Liver (tissue), 1 donor: ENCODE data around the gene NUDT8.

Experiments used
- TF ChIP-seq, protein P1 (sequence below): IDR thresholded peaks from 2 replicates; pipeline ENCODE4 v1.6.1; 2016; ENCODE audit warnings: antibody characterized with exemption, mild to moderate bottlenecking
- TF ChIP-seq, protein P2 (sequence below): IDR thresholded peaks from 2 replicates; pipeline ENCODE4 v1.6.1; 2016; ENCODE audit warnings: antibody characterized with exemption

DNA sequence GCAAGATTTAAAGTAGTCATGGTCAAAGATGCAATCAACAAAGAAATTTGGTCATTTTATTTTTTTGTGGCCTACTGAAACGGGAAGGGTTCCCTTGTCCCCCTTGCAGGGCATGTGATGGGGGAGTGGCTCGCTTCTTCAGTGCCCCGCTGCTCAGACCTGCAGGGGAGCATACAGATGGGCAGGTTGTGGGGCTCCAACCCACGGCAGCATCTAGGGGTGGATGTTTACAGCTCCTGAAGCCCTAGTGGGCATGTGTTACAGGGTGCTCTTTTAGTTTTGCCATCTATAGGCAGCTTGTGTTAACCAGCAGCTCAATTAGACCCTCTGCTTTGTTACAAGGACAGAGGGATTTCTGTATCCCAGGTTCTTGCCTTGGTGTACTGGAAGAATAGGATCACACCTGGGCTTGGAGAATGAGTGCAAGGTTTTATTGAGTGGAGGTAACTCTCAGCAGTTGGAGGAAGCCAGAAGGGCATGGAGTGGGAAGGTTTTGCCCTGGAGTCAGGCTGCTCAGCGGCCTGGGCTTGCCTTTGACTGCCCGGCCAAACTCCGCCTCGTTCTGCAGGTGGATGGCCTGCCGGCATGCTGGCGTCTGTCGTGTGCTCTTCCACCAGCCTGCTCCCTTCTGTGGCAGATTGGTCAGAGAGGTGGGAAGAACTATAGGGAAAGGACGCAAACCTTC lies 36.7 kb downstream of the NUDT8 start:
- TF ChIP-seq, protein P1, sequence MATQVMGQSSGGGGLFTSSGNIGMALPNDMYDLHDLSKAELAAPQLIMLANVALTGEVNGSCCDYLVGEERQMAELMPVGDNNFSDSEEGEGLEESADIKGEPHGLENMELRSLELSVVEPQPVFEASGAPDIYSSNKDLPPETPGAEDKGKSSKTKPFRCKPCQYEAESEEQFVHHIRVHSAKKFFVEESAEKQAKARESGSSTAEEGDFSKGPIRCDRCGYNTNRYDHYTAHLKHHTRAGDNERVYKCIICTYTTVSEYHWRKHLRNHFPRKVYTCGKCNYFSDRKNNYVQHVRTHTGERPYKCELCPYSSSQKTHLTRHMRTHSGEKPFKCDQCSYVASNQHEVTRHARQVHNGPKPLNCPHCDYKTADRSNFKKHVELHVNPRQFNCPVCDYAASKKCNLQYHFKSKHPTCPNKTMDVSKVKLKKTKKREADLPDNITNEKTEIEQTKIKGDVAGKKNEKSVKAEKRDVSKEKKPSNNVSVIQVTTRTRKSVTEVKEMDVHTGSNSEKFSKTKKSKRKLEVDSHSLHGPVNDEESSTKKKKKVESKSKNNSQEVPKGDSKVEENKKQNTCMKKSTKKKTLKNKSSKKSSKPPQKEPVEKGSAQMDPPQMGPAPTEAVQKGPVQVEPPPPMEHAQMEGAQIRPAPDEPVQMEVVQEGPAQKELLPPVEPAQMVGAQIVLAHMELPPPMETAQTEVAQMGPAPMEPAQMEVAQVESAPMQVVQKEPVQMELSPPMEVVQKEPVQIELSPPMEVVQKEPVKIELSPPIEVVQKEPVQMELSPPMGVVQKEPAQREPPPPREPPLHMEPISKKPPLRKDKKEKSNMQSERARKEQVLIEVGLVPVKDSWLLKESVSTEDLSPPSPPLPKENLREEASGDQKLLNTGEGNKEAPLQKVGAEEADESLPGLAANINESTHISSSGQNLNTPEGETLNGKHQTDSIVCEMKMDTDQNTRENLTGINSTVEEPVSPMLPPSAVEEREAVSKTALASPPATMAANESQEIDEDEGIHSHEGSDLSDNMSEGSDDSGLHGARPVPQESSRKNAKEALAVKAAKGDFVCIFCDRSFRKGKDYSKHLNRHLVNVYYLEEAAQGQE: no peak
- TF ChIP-seq, protein P2, sequence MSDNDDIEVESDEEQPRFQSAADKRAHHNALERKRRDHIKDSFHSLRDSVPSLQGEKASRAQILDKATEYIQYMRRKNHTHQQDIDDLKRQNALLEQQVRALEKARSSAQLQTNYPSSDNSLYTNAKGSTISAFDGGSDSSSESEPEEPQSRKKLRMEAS: no peak
